ENCODE measurements around the gene MCEMP1. TPM values are rescaled to one million over a fixed set of nuclear protein-coding genes. Genes with fewer than 3 reads are reported as not detected.

MCEMP1 gene
- total and polyA plus RNA-seq, 2 of the 4 experiments (the other 2 are of a cell fraction), result 0.15 TPM; not detected in 1

DNA sequence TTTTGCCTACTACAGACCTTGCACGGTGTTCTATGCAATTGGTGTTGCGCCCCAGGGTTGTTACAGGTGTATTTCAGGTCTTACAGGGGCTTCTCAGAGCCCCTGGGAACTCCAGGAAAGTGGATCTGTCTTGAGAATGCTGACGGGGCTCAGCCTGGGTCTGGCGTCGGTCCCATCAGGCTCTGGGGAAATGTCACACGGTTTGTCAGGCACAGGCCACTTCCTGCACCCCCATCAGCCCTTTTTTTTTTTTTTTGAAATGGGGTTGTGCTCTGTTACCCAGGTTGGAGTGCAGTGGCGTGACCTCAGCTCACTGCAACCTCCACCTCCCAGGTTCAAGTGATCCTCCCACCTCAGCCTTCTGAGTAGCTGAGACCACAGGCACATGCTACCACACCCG is 41.8 kb downstream of the MCEMP1 start:
- Histone ChIP-seq H3K4me3 (ENCODE audit: insufficient read depth, low read depth, low read length) (no peak overlapping the region), H2AK9ac (replicated peaks; ENCODE audit: low read depth, low read length, poor library complexity) (no peak overlapping the region), H3K9me3 (ENCODE audit: control insufficient read depth, insufficient read depth, low read length) (peaks cover 2% of the 10 kb centered on the region; the same call in 1 of the 2 replicates), H2AFZ (replicated peaks; ENCODE audit: low read length, poor library complexity) (no peak overlapping the region), H3K9me1 (ENCODE audit: insufficient read depth, low read length) (no peaks in the 10 kb centered on the region), H3K27ac (ENCODE audit: insufficient read depth, low read length) (no peak overlapping the region), H2BK20ac (ENCODE audit: low read depth, low read length) (no peak overlapping the region), H3K18ac (ENCODE audit: low read depth, low read length) (no peak overlapping the region), H3K36me3 (ENCODE audit: control insufficient read depth, insufficient read depth, low read length) (no peaks in the 10 kb centered on the region), H2AK5ac (ENCODE audit: low read depth, low read length) (no peak overlapping the region), H2BK15ac (ENCODE audit: low read depth, low read length) (no peak overlapping the region), H2BK120ac (ENCODE audit: low read depth, low read length) (no peak overlapping the region), H4K20me1 (ENCODE audit: insufficient read depth, low read length) (no peaks in the 10 kb centered on the region), H4K91ac (ENCODE audit: insufficient read depth, low read depth, low read length) (no peak overlapping the region), H3K4ac (ENCODE audit: low read depth, low read length) (no peak overlapping the region), H3K4me2 (ENCODE audit: low read depth, low read length) (no peak overlapping the region), H3K14ac (replicated peaks; ENCODE audit: low read depth, low read length) (no peak overlapping the region), H3K4me1 (ENCODE audit: control insufficient read depth, insufficient read depth, low read length) (no peaks in the 10 kb centered on the region), H3K9ac (ENCODE audit: low read depth, low read length) (no peak overlapping the region), H3K56ac (ENCODE audit: extremely low read depth, insufficient read depth, low read length) (no peak overlapping the region), H4K8ac (ENCODE audit: low read depth in 2 of 2, low read length in 2 of 2) (no peak overlapping the region), H3K23ac (ENCODE audit: low read depth, low read length) (no peak overlapping the region), H2BK5ac (ENCODE audit: low read depth, low read length, poor library complexity, severe bottlenecking) (no peak overlapping the region), H3K79me1 (ENCODE audit: low read depth in 1 of 2, low read length in 2 of 2) (no peaks in the 10 kb centered on the region), H3K27me3 (ENCODE audit: control insufficient read depth, insufficient read depth, low read length) (peaks cover 12% of the 10 kb centered on the region), H4K5ac (ENCODE audit: low read depth, low read length) (no peak overlapping the region)
- POLR2A ChIA-PET (ENCODE audit: unreplicated experiment), result no interaction called here
- in situ Hi-C loops (cut with MboI; ENCODE audit: low sequenced_read_pairs) (no loop called here), dilution Hi-C loops (cut with HindIII; ENCODE audit: low sequenced_read_pairs, unreplicated experiment) (no loop called here), intact Hi-C loops (cut with micrococcal nuclease) (no loop called here)
- no peak for ATAC-seq (ENCODE audit: low read depth)
- BruUV-seq (replicated peaks), result no TSS peak
- TF ChIP-seq BHLHE40 (IDR thresholded peaks at IDR 0.05; ENCODE audit: low read depth, low read length) (no peak), FOS (IDR thresholded peaks at IDR 0.05; ENCODE audit: low read depth, low read length) (no peak), NFE2L2 (IDR thresholded peaks at IDR 0.05; ENCODE audit: low read depth, low read length) (no peak), MAFK (IDR thresholded peaks at IDR 0.05; ENCODE audit: low read depth, low read length) (no peak), RFX5 (IDR thresholded peaks at IDR 0.05; ENCODE audit: low read depth, low read length) (no peak), CHD1 (IDR thresholded peaks at IDR 0.05; ENCODE audit: low read depth, low read length) (no peak), POLR2A (IDR thresholded peaks at IDR 0.05; ENCODE audit: low read depth, low read length) (no peak), SMC3 (IDR thresholded peaks at IDR 0.05; ENCODE audit: low read depth, low read length) (no peak), MXI1 (IDR thresholded peaks at IDR 0.05; ENCODE audit: borderline replicate concordance, low read depth, low read length) (no peak)
- TF ChIP-seq, protein P1, sequence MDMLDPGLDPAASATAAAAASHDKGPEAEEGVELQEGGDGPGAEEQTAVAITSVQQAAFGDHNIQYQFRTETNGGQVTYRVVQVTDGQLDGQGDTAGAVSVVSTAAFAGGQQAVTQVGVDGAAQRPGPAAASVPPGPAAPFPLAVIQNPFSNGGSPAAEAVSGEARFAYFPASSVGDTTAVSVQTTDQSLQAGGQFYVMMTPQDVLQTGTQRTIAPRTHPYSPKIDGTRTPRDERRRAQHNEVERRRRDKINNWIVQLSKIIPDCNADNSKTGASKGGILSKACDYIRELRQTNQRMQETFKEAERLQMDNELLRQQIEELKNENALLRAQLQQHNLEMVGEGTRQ (IDR thresholded peaks at IDR 0.05; ENCODE audit: low read depth, low read length), result no peak
- TF ChIP-seq, protein P2, sequence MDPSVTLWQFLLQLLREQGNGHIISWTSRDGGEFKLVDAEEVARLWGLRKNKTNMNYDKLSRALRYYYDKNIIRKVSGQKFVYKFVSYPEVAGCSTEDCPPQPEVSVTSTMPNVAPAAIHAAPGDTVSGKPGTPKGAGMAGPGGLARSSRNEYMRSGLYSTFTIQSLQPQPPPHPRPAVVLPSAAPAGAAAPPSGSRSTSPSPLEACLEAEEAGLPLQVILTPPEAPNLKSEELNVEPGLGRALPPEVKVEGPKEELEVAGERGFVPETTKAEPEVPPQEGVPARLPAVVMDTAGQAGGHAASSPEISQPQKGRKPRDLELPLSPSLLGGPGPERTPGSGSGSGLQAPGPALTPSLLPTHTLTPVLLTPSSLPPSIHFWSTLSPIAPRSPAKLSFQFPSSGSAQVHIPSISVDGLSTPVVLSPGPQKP (IDR thresholded peaks at IDR 0.05; ENCODE audit: borderline replicate concordance, low read depth, low read length), result no peak
- DNase-seq, result no peak
- CTCF ChIA-PET, result no interaction called here
- WGBS, 2 experiments (ENCODE audit: extremely low coverage in 2 of 2, insufficient read length in 1 of 2), result no CpG with 5 or more reads among the region's 8 CpGs

Measured in IMR-90 (cell line).